Measurements from ENCODE around the gene MZF1. TPM values are rescaled to one million over a fixed set of nuclear protein-coding genes. Genes with fewer than 3 reads are reported as not detected.

The MZF1 gene
- total RNA-seq, 1 experiment from 2014 or later, result 20.4 TPM

DNA sequence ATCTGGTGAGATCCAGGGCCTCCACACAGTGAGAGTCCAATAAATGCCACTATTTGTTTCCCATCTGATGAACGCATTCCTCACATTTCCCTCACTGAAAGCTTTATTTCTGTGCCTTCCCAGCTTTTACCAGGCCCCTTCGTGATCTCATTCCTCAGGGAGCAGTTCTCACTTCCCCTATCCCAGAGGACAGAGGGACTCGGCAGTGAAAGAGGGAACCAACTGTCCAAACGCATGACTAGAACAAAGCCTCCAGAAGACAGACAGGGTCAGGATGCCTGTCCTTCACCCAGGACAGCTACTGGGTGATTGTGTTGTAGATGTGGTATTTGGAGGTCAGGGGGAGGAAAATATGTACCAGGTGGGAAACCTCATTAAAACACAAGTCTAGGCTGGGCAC, 51.5 kb downstream of the MZF1 start:
- Mint-ChIP-seq H3K9me3 (ENCODE audit: unreplicated experiment) (no peaks in the 10 kb centered on the region), H3K27me3 (ENCODE audit: insufficient read depth, unreplicated experiment) (no peaks in the 10 kb centered on the region), H3K27ac (ENCODE audit: unreplicated experiment) (no peak overlapping the region), H3K36me3 (ENCODE audit: insufficient read depth, unreplicated experiment) (peaks cover 22% of the 10 kb centered on the region), H3K4me3 (ENCODE audit: unreplicated experiment) (peak overlapping the region; percentile 31), H3K4me1 (ENCODE audit: low read depth, unreplicated experiment) (peaks cover 20% of the 10 kb centered on the region)
- DNase-seq, result no peak
- BruUV-seq (replicated peaks), result no TSS peak
- no peak for TF ChIP-seq CTCF (IDR thresholded peaks at IDR 0.05; ENCODE audit: insufficient read depth in 1 of 2, low read depth in 1 of 2, low read length in 1 of 2, severe bottlenecking in 1 of 2, unreplicated experiment in 1 of 2)
- H3K27me3 ChIP-seq (replicated peaks; ENCODE audit: control insufficient read depth, insufficient read depth, low read length), result no peaks in the 10 kb centered on the region
- ChIA-PET POLR2A (interaction anchor here (0.6 to 0.8 kb wide), 4 partner anchors 10 to 38 kb away, joined by 3 to 10 read pairs (median 4); partner anchors contain the start of gene TRIM28), CTCF (interaction anchor here (0.7 to 1.1 kb wide), 2 partner anchors 22 kb away, joined by 4 to 5 read pairs; partner anchors contain the start of gene TRIM28)
- H3K9me3 ChIP-seq, result no peaks in the 10 kb centered on the region
- peaks cover 13% of the 10 kb centered on the region for H3K4me1 ChIP-seq
- H3K4me3 ChIP-seq (ENCODE audit: low read depth, low read length), result no peak overlapping the region
- intact Hi-C loops (cut with micrococcal nuclease; ENCODE audit: unreplicated experiment), result no loop called here
- H3K36me3 ChIP-seq (ENCODE audit: control insufficient read depth, insufficient read depth, low read length), result peaks cover 3% of the 10 kb centered on the region; the same call in 1 of the 2 replicates

GRCh38 chr19:58520257-58520599, 52.9 kb downstream of the MZF1 start:
- BruUV-seq (replicated peaks), result TSS peak; percentile 97
- H3K9me3 Mint-ChIP-seq (ENCODE audit: unreplicated experiment), result no peaks in the 10 kb centered on the region

More at GRCh38 chr19:58520257-58520599, 52.9 kb downstream of the MZF1 start:
- TF ChIP-seq CTCF (IDR thresholded peaks at IDR 0.05; ENCODE audit: insufficient read depth in 1 of 2, low read depth in 1 of 2, low read length in 1 of 2, severe bottlenecking in 1 of 2, unreplicated experiment in 1 of 2), result no peak
- intact Hi-C loops (cut with micrococcal nuclease; ENCODE audit: unreplicated experiment), result no loop called here
- peaks cover 20% of the 10 kb centered on the region for H3K4me1 Mint-ChIP-seq (ENCODE audit: low read depth, unreplicated experiment)
- ChIA-PET CTCF (interaction anchor here (0.9 to 2.2 kb wide), 6 partner anchors 20 to 158 kb away, joined by 3 to 22 read pairs (median 7); partner anchors contain the start of genes CHMP2A, TRIM28 and ZNF497), POLR2A (interaction anchor here (1.0 to 2.2 kb wide), 6 partner anchors 18 to 156 kb away, joined by 3 to 37 read pairs (median 4); partner anchors contain the start of genes TRIM28, UBE2M and ZNF584)
- H3K4me3 ChIP-seq (ENCODE audit: low read depth, low read length), result peak overlapping the region; percentile 55
- H3K36me3 ChIP-seq (ENCODE audit: control insufficient read depth, insufficient read depth, low read length), result peaks cover 3% of the 10 kb centered on the region; the same call in 1 of the 2 replicates
- H3K4me1 ChIP-seq, result peaks cover 13% of the 10 kb centered on the region
- peak overlapping the region; percentile 85 for H3K27ac Mint-ChIP-seq (ENCODE audit: unreplicated experiment)
- no peaks in the 10 kb centered on the region for H3K9me3 ChIP-seq
- peaks cover 28% of the 10 kb centered on the region for H3K36me3 Mint-ChIP-seq (ENCODE audit: insufficient read depth, unreplicated experiment)
- no peaks in the 10 kb centered on the region for H3K27me3 Mint-ChIP-seq (ENCODE audit: insufficient read depth, unreplicated experiment)
- no peaks in the 10 kb centered on the region for H3K27me3 ChIP-seq (replicated peaks; ENCODE audit: control insufficient read depth, insufficient read depth, low read length)
- DNase-seq, result no peak
- peak overlapping the region; percentile 85 for H3K4me3 Mint-ChIP-seq (ENCODE audit: unreplicated experiment)
